IPS-11a (cell line): ENCODE results near the gene ITPR3.

Experiments used
- H3K4me3 ChIP-seq: one replicate; pipeline ENCODE4 v1.5.1; 2013; ENCODE audit warnings: low read depth, low read length, control low read depth

Gene ITPR3

DNA sequence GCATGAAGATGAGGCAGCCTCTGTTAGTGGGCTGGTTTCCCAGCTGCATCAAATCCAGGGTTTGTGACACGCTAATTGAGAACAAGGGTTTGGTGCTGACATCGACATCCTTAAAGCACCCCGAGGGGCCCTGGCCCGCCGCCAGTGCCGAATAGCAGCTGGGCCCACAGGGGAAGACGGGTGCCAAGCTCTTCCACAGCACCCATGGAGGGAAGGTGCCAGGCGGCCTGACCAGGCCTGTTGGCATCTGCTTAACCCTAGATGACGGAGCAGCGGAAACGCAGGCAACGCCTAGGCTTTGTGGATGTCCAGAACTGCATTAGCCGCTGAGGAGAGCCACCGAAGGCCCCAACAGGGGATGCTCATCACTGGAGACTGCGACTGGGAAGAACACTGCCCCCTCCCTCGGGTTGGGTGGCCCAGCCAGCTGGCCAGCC is 74.3 kb downstream of the ITPR3 start:
- H3K4me3 ChIP-seq: no peak overlapping the region

DNA sequence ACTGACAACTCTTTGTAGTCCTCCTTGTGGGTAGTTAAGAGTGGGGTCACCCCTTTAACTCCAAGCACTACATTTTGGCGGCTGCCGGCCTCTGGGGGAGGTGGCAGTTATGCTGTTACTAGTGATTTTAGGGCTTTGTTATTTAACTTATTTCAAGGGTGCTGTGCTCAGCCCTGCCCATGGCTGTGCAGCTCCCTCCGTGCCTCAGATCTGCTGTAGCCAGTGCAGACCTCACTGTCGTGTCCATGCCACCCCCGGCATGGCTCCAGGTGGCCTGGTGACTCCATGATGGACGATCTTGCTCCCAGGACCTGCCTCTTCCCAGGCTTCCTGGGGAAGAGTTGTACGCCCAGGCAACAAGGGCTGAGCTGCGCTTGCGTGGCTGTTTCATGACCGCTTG is 75.0 kb downstream of the ITPR3 start:
- H3K4me3 ChIP-seq: no peak overlapping the region

DNA sequence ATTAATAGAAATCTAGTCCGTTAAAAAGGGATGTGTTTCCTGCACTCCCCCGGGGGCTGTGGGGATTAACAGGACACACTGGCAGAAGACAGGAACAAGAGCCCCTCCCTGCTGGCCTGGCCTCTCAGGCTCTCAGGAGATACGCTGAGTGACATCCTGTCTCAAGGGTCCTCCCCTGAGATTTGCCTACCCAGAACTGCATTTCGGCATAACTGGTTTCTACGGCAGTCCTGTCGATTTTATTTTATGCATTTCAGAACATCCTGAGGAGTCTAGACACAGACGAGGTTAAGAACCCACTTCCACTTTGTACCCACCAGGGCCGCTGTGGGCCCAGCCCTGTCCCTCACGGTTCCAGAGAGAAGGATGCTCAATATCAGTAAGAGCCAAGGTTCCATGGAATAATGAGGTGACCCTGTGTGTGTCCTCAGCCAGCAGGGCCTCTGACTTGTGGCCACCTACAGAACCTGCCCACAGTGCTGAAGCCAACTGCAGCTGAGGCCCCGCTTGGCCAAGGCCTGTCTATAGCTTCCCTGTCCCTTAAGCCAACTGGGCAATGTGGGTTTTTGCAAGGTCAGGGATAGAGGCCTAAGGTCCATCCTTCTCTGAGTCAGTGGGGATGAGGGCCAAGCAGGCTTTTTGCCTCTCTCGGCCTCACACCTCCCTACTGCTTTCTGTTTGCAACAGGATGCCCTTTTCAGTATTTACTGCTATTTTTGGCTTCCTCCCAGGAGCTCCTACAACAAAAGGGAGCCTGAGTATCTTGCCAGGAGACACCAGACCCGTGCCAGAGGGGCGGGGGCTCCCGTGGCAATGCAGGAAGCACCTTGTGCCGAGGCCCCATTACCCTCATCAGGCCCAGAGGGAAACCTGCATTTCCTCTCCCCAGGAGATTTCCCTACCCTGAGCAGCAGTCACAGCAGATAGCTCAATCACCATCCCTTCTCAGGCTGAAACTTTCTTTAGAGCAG is 75.7 kb downstream of the ITPR3 start:
- no peak overlapping the region for H3K4me3 ChIP-seq

DNA sequence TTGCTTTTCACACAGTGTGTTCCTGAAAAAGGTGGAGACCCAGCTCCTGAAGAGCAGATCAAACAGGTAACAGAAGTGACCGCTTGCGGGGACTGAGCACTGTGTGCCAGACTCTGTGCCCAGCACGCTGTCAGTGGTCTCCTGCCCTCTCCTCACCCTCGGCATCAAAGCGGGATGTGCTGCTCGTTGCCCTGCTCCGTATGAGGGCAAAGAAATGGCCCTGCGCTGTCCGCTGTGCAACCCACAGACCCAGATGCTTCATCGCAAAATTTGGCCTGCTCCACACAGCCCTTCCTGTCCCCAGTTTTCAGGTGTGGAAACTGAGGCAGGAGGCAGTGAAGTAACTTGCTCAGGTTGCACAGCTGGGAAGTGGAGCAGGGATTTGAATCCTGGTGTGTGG is 76.7 kb downstream of the ITPR3 start:
- H3K4me3 ChIP-seq: no peak overlapping the region

DNA sequence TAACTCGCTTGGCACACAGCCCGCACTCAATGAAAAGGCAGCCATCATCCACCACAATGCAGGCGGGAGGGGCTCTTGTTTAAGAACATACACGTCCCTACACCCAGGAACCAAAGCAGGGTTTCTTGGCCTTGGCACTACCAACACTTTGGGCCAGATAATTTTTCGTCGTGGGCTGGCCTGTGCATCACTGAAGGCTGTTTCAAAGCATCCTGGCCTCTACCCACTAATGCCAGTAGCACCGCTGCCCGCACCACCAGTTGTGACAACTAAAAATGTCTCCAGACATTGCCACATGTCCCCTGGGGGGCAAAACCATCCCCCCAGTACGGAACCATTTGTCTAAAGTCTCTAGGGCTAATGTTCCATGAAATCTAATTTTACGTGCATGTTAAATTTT is 77.4 kb downstream of the ITPR3 start:
- no peak overlapping the region for H3K4me3 ChIP-seq

DNA sequence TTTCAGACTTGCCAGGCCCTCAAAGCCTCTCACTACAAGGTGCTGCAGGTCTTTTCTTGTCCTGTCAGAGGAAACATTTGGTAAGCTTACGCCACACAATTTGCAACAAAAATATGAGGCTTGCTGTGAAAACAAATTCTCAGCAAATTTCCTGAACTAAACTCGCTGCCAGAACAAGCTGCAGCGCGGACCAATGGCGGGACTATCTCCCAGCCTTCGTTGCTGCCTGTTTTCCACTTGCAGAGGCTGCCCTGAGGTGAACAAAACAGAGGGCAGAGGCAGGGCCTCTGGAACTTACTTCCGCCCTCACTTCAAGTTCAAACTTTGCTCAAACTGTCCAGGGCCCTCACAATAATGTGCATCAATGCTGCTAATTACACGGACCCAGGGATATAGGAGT is 78.0 kb downstream of the ITPR3 start:
- no peak overlapping the region for H3K4me3 ChIP-seq

DNA sequence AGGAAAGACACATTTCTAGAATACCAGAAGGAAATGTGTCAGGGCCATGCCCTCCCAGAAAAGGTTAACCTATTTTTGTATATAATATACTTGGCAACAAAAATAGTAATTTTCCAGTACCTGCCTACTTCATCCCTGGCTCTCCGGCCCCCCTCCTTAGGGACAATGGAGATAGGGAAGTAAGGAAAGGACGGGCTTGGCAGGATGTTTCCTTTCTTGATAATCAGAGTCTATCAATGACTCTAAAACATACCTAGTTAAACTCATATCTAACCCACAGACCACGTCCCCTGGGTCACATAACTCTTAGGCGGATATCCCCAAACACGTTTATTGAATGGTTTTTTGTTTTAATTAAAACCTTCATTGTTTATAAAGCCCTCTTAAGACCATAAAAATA is 78.6 kb downstream of the ITPR3 start:
- no peak overlapping the region for H3K4me3 ChIP-seq

DNA sequence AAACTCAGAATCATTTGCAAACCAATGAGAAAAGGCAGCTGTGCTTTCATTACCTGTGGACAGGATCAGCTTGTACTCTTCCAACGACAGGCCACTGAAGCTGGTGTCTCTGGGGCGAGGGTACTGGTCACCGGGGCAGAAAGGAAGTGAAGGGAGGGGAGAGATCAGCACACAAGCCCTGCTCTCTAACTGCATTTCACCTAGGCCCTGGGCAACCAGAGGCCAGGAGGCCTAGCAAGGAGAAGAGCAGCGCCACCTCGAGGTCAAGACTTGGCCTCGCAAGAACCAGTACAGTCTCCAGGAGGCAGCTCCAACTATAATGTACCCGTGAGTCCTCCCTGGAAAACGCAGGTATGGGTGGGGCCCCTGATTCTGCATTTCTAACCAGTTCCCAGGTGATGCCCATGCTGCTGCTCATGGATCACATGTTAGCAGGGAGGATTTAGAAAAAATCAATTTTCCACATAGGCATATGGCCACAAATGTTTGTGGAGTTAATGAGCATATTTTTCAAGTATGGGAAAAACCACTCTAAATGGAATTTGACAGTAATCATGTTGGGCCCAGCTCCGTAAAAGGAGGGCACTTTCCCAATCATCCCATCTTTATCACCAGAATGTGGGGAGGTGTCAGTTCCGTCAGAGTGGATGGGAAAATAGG is 79.4 kb downstream of the ITPR3 start:
- H3K4me3 ChIP-seq: no peak overlapping the region

DNA sequence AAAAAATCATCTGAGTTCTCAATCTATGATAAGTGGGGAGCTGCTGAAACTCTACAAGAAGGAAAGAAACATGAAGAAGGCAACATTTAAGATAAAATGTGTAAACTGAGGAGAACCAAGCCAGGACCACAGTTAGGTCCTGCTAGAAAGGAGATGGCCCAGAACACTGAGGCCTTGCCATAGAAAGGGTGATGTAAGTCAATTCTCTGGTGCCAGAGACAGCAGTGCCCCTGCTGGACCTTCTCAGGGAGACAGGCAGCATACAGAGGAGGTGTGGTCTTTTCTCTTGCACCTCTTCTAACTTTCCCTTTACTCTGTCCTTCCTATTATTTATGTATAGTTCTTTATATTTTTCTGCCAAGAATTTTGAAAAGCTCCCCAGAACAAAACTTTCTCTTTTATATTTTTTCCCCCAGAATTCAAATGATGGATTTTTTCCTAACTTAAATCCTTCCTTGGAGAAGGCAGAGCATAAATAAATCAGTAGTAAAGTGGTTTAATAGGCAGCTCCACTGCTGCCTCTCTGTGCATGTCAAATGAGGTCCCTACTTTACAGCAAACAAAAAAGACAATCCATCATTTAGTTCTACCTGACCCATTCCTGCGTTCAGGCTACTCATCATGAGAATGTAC is 81.3 kb downstream of the ITPR3 start:
- no peak overlapping the region for H3K4me3 ChIP-seq

DNA sequence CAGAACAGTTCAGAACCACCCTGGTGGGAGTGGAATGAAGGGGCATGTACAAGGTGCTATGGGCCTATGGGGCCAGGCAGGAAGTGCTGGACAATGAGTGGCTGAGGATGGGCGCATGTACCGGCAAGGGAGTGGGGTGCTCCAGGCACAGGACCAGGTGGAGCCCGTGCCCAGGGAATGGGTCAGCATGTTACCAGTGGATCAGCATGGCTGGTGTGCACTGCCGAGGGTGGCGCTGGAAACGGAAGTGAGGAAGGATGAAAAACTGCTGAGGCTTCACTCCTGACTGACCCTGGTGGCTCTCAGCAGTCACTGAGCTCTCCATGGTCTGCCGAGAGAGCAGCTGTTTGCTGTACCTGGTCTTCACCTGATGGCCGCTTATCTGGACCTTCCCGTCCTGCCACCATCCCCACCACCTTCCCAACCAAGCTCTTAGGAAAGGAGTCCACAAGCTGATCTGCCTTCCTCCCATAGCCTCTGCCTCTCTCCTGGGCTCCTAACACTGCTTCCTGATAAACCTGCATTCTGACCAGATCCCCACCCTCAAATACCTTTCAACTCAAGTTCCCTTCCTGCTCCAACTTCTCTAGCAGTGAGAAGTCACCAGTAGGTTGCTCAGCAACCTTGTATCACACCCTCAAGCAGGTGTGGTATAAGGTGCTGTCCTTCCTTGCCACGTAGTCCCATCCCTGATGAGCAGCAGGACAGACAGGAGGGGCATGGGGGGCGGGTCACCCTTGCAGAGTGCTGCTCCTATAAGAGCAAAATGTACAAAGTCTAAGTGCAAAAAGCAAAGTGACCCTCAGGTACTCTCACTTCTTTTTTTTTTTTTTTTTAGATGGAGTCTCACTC is 83.3 kb downstream of the ITPR3 start:
- H3K4me3 ChIP-seq: no peak overlapping the region

DNA sequence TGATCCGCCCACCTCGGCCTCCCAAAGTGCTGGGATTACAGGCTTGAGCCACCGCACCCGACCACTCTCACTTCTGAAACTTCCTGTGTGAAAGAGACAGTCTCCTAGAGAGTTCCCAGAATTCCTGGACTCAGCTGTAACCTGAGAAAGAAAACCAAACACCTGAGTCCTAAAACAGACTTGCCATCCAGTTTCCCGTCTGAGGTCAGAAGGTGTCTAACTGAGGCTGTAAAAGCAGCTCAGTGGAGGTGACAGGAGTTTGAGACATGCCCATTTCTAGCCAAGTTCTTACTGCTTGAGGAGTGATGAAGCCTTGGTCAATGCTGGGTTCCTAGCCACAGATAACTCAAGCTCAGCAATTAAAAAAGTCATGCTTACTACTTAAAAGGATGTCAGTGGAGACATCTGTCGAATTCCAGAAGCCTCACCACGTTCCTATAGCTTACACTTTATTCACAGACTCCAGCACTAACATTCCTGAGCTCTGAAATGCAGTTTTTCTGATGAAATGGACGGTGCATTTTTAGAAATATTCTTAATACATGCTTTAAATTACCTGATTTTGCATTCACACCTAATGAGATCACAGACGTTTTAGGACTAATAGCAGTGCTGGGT is 84.3 kb downstream of the ITPR3 start:
- H3K4me3 ChIP-seq: no peak overlapping the region

DNA sequence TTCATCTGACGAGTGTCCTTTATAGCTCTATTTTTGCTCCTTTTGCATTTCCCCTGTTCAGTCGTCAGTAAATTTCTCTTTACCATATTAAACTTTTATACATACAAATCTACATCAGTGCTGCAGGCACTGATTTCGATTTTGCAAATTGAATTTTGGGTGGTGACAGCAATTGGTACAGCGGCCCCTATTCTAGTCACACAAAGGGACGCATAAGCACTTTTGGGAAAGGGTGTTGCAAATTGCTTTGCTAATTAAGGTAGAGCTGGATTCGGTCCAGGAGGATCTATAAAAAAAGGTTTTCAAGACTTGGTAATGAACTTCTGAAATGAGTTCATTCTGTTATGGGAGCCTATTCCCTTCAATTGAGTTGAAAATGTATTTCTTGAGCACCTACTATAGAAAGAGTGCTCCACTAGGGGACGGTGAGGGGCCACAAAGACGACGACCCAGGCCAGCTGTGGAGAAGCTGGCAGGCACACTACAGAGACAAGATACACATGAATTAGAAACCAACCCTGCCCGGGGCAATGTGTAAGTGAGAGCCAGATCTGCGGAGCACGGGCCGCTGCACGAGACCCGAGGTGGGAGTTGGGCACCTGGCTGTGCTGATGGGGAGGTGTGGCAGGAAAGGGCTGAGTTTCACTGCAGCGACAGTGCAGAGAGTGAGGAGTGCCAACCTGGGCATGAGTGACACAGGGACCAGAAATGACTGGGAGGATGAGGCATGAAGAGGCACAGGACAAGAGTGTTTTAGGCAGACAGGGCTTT is 85.0 kb downstream of the ITPR3 start:
- no peak overlapping the region for H3K4me3 ChIP-seq

DNA sequence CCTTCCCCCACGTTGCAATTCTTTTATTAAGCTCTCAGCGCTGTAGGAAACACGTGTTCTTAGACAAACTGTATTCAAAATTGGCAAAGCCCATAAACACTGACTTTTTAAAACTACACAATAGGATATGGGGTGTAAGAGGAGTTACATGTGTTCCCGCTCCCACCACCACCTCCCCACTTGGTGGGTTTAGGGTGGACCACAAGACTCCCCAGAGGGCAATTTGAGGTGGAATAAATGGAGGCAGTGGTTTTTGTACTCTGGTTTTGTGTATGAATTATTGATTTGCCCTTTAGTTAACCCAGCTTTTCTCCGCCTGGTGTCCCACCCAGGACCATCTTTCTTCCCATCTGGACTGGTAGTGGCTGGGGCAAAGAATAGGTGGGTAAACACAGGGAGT is 86.6 kb downstream of the ITPR3 start:
- H3K4me3 ChIP-seq: no peak overlapping the region

DNA sequence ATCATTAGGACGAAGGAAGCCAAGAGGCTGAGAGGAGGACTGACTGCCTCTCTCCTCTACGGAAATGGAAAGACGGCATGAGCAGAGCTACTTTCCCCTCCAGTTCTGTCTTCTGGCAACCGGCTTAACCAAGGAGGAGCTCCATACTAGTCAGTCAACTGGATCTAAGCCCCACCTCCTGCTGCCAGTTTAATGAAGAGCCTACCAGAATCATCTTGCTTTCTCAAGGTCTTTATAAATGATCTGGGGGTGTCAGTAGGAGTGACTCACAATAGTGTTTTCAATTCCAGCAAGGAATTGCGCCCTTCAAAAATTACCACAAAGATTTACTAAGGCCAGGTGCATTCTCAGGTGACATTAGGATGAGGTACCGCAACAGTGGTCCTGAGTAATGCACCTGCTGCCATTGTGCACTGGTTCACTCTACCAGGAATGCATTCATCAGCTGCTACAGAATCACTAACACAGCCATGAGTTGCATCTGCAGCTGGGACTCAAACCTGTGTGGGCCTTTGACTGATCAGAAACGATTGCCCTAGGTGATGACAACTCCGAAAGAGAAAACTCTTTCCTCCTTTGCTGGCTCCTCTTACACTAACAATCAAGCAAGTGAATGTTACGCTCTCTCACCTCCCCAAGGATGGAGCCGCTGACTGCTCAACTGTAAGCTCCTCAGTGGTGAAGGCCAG is 87.5 kb downstream of the ITPR3 start:
- no peak overlapping the region for H3K4me3 ChIP-seq

DNA sequence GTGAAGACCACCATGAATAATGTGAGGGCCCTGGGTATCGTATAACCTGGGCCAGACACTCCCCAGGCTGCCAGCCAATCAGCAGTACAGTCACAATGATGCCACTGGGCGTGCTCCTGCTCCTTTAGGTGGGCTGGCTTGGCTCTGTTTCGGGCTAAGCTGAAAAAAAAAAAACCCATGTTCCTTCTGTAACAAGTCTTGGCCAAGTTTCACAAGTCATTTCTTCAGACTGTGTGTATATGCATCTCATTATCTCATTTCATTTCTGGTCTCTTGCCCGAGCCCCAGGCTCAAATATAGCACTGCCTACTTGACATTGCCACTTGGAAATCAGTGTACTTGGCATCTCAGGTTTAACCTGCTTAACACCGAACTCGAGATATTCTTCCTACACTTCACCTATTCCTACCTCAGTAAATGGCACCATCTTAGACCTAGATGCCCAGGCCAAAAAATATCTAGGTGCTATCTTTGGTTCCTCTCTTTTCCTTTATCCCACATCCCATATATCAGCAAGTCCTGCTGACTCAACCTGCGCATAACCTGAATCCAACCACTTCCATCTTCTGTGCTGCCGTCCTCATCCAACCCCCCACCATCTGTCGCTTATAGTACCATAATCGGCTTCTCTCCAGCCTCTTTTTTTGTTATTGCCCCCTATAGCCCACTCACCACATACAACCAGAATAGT is 88.6 kb downstream of the ITPR3 start:
- no peak overlapping the region for H3K4me3 ChIP-seq

DNA sequence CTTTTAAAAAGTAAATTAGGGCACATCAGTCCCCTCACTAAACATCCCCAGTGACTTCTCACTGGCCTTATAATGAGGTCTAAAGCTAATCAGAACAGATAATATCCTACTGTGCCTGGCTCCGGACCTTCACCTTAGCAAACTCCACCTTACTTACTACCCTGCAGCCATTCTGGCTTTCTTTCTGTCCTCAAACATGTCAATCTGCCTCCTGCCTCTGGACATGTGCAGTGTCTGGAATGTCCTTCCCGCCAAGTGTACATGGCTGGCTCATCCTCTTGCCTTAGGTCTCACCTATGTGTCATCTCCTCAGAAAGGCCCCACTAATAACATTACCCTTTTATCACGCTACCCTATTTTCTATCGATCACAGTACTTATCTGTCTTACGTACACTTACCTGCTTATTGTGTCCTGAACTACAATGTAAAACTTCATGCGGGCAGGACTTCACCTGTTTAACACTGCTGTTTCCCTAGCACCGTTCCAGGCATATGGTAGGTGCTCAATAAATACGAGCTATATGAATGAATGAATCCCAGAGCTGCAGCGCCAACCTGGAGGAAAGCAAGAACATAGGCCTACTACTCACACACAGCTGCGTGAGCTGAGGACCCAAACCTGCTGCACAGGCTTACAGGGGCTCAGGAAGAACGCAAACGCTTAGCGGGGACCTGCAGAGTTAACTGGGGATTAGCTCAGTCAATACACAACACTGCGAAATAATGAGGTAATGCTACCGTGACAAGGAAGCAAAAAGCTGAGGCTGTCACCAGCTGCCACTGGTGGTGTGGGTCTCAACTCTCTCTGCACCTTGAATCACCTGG is 89.4 kb downstream of the ITPR3 start:
- no peak overlapping the region for H3K4me3 ChIP-seq
